ENCODE measurements around the gene ELMO2.

DNA sequence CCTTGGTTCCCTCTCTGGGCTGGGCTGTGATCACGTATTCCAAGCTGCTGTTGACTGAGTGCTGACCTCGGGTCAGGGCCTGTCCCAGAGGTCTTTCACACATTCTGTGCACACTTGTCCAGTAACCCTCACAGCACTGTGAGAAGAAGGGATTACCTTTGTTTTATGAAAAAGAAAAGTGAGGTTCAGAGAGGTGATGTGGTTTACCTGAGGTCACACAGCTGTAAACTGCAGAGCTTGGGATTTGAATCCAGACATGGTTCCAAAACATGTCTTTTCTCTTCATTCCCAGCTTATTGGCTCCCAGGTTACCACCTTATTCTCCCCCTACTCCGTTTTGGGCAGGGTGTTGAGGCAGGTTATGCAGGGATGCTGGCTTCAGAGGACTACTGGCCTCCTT is 69.7 kb downstream of the ELMO2 start:
- TF ChIP-seq, protein P1, sequence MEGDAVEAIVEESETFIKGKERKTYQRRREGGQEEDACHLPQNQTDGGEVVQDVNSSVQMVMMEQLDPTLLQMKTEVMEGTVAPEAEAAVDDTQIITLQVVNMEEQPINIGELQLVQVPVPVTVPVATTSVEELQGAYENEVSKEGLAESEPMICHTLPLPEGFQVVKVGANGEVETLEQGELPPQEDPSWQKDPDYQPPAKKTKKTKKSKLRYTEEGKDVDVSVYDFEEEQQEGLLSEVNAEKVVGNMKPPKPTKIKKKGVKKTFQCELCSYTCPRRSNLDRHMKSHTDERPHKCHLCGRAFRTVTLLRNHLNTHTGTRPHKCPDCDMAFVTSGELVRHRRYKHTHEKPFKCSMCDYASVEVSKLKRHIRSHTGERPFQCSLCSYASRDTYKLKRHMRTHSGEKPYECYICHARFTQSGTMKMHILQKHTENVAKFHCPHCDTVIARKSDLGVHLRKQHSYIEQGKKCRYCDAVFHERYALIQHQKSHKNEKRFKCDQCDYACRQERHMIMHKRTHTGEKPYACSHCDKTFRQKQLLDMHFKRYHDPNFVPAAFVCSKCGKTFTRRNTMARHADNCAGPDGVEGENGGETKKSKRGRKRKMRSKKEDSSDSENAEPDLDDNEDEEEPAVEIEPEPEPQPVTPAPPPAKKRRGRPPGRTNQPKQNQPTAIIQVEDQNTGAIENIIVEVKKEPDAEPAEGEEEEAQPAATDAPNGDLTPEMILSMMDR (IDR thresholded peaks at IDR 0.05; ENCODE audit: low read depth, low read length, poor library complexity, severe bottlenecking): no peak
- TF ChIP-seq EZH2phosphoT487 (IDR thresholded peaks at IDR 0.05; ENCODE audit: borderline replicate concordance, low read length): no peak
